Pancreas (tissue), 10 donors: Measurements from ENCODE around the gene SS18L1. TPM values are rescaled to one million over a fixed set of nuclear protein-coding genes. Genes with fewer than 3 reads are reported as not detected.
A peak's percentile ranks its signal among the peaks of the same experiment; 100 is the strongest.

Source experiments
- ATAC-seq, 4 donors: fragments of 200-7000 bp; cut with Tn5 transposase; one replicate each; pipeline versions ENCODE4 v1.8.0 to v1.9.1; 2020; ENCODE audit warnings: mild to moderate bottlenecking in 4 of 4, moderate library complexity in 4 of 4
- DNase-seq, 6 donors: peaks; one replicate each; pipeline ENCODE4 v3.0.0-alpha.2; 2020
- FAIRE-seq: peaks from 2 replicates; lab custom pipeline; 2012; peaks lifted over from hg19 to GRCh38; lab: Jason Lieb, UNC
- H3K27ac ChIP-seq, 4 donors: fragments of 200-600 bp; sonication (generic); 1 replicate in 3 of 4; 2 replicates in 1 of 4; pipeline versions ENCODE4 v1.5.0 to v1.8.0; 2020
- H3K27me3 ChIP-seq, 4 donors: fragments of 200-600 bp; one replicate each; pipeline ENCODE4 v1.8.0; 2021
- H3K36me3 ChIP-seq, 3 donors: fragments of 200-600 bp; sonication (generic) in 1 of 3; one replicate each; pipeline versions ENCODE4 v1.5.0 to v1.8.0; 2020 to 2021
- H3K4me1 ChIP-seq, 3 donors: fragments of 200-600 bp; one replicate each; pipeline ENCODE4 v1.8.0; 2021
- H3K4me3 ChIP-seq, 4 donors: fragments of 200-600 bp; sonication (generic) in 2 of 4; one replicate each; pipeline versions ENCODE4 v1.5.0 to v1.8.0; 2020 to 2021
- H3K9me3 ChIP-seq, 4 donors: fragments of 200-600 bp; one replicate each; pipeline ENCODE4 v1.8.0; 2021
- CTCF ChIP-seq, 4 donors: fragments of 200-600 bp; sonication (generic) in 3 of 4; IDR thresholded peaks; one replicate each; pipeline versions ENCODE4 v1.5.0 to v1.8.0; 2021; ENCODE audit warnings: antibody characterized with exemption in 4 of 4
- WGBS, 2 donors: extraction: QIAGEN DNeasy Blood & Tissue Kit; methylation state at CpG; one replicate each; pipeline ENCODE4 v1.1.7; 2013; 5-methylcytosine and 5-hydroxymethylcytosine counted together
- intact Hi-C, 3 donors: fragments of 100-400 bp; cut with DNase I; formaldehyde crosslinking; loops; one replicate each; pipeline versions ENCODE4 v1.11.1 to v1.14.2; 2022
- polyA plus RNA-seq, 2 donors: library from polyadenylated mRNA; stranded (reverse); fragments of 200-250 nt; gene quantifications; one replicate each; pipeline ENCODE4 v1.2.3, GENCODE V29; 2013
- total RNA-seq, 6 donors: library from RNA; stranded (reverse); fragmentation: NEBNext Ultra II Directional in 4 of 6; extraction: Animal tissue kit (Norgen Biotek cat#: 25700) in 4 of 6; gene quantifications; one replicate each; pipeline versions ENCODE4 v1.2.1 to v1.2.4, GENCODE V29; 2021 to 2023
- donor health status: healthy with polysubstance abuse.
- donor health status: DM: no; HTN: no; CAD: no; lungs with moderate emphysema.
- donor health status: DM: no; HTN: no; CAD: no.
- donor health status: control.
- donor health status: control.
- donor health status: Bipolar disorder and iron deficiency.
- donor health status: DM: yes; HTN: yes; CAD: no.
- donor health status: DM: no; HTN: no; CAD: no.
- donor health status: DM: no; HTN: no; CAD: no.
- donor health status: DM: yes; HTN: yes; CAD: no.

SS18L1 gene
- total and polyA plus RNA-seq, 8 donors, result 6.6 to 19.3 (median 8.4) TPM

- Histone ChIP-seq H3K36me3 (peaks cover 4 to 30% (median 5%) of the 10 kb centered on the region in 3 donors), H3K4me3 (peak overlapping the region; percentile 31 to 87 (median 72)), H3K9me3 (no peaks in the 10 kb centered on the region), H3K4me1 (peaks cover 18 to 21% (median 18%) of the 10 kb centered on the region in 3 donors), H3K27ac (peak overlapping the region; percentile 44 to 81 (median 72)), H3K27me3 (no peaks in the 10 kb centered on the region)
- no peak for TF ChIP-seq CTCF (IDR thresholded peaks at IDR 0.05)
- DNase-seq, result no peak
- 21 to 24% methylated on average over 19 of the region's 19 CpGs for WGBS, 2 donors
- ATAC-seq, result no peak
- no peak for FAIRE-seq
- intact Hi-C loops, result loop anchor here in 1 of 3 donors (5.0 kb wide), 1 partner anchor 61 kb away; no protein-coding TSS in a partner anchor
Observed at GRCh38 chr20:62123450-62124118, 20.0 kb upstream of the SS18L1 start.

GRCh38 chr20:62126141-62126540 is 17.4 kb upstream of the SS18L1 start:
- no peak for TF ChIP-seq CTCF (IDR thresholded peaks at IDR 0.05)
- Histone ChIP-seq H3K4me1 (peaks cover 0 to 7% (median 0%) of the 10 kb centered on the region in 3 donors), H3K36me3 (peaks cover 10 to 49% (median 13%) of the 10 kb centered on the region in 3 donors), H3K4me3 (no peak overlapping the region), H3K9me3 (no peaks in the 10 kb centered on the region), H3K27ac (no peak overlapping the region), H3K27me3 (no peaks in the 10 kb centered on the region)
- DNase-seq (no peak), FAIRE-seq (no peak), ATAC-seq (no peak)
- intact Hi-C loops, result no loop called here
- WGBS, 2 donors, result 90 to 91% methylated on average over 20 of the region's 20 CpGs

GRCh38 chr20:62127799-62128198 is 15.8 kb upstream of the SS18L1 start:
- H3K27me3 ChIP-seq, result no peaks in the 10 kb centered on the region
- whole genome bisulfite sequencing, 2 donors, result 85 to 92% methylated on average over 6 of the region's 6 CpGs
- no peaks in the 10 kb centered on the region for H3K9me3 ChIP-seq
- no peak for TF ChIP-seq CTCF (IDR thresholded peaks at IDR 0.05)
- H3K36me3 ChIP-seq, result peaks cover 13 to 65% (median 22%) of the 10 kb centered on the region in 3 donors
- no peak for ATAC-seq
- H3K4me3 ChIP-seq, result no peak overlapping the region
- intact Hi-C loops, result no loop called here
- DNase-seq, result no peak
- FAIRE-seq, result no peak
- H3K4me1 ChIP-seq, result peaks cover 0 to 7% (median 0%) of the 10 kb centered on the region in 3 donors
- no peak overlapping the region for H3K27ac ChIP-seq

- no peak for ATAC-seq
- H3K27me3 ChIP-seq, result no peaks in the 10 kb centered on the region
- no peak for FAIRE-seq
- H3K4me1 ChIP-seq, result peaks cover 0 to 9% (median 0%) of the 10 kb centered on the region in 3 donors
- H3K4me3 ChIP-seq, result no peak overlapping the region
- intact Hi-C loops, result no loop called here
- H3K36me3 ChIP-seq, result peaks cover 13 to 72% (median 22%) of the 10 kb centered on the region in 3 donors
- H3K9me3 ChIP-seq, result no peaks in the 10 kb centered on the region
- WGBS, 2 donors, result 80% methylated on average over 6 of the region's 6 CpGs
- DNase-seq, result no peak
- no peak overlapping the region for H3K27ac ChIP-seq
- no peak for TF ChIP-seq CTCF (IDR thresholded peaks at IDR 0.05)
Observed at GRCh38 chr20:62128502-62128901, 15.1 kb upstream of the SS18L1 start.
